A549 (cell line): Measurements from ENCODE around the gene TGFBRAP1. TPM values are rescaled to one million over a fixed set of nuclear protein-coding genes. Genes with fewer than 3 reads are reported as not detected.
A peak's percentile ranks its signal among the peaks of the same experiment; 100 is the strongest.

ENCODE experiments used
- ATAC-seq, 2 experiments: fragments of 200-7000 bp in 1 of 2; fragments of >200 bp in 1 of 2; cut with Nextera tagmentation in 1 of 2; cut with Tn5 transposase in 1 of 2; 3 replicates each; pipeline versions ENCODE4 v1.8.0 to v1.9.1; 2018 to 2020; ENCODE audit warnings: mild to moderate bottlenecking in 1 of 2, moderate library complexity in 1 of 2
- CTCF ChIA-PET: fragments of 300-600 bp; sonication (Branson Sonifier 250); formaldehyde crosslinking; extraction: SDS; loops from one replicate; lab custom pipeline; 2021; ENCODE audit warnings: antibody characterized with exemption, inconsistent platforms; lab: Yijun Ruan, JAX
- POLR2A ChIA-PET: fragments of 350-600 bp; formaldehyde crosslinking; extraction: SDS; loops from one replicate; lab custom pipeline; 2021; ENCODE audit warnings: antibody characterized with exemption, inconsistent platforms; lab: Yijun Ruan, JAX
- DNase-seq, 2 experiments: peaks; one replicate each; pipeline versions ENCODE4 v3.0.0 to v3.0.0-alpha.2; 2011 to 2016; ENCODE audit warnings: low read depth in 1 of 2, low spot score in 1 of 2
- FAIRE-seq: peaks from 2 replicates; lab custom pipeline; 2011; peaks lifted over from hg19 to GRCh38; lab: Jason Lieb, UNC
- H3K27ac ChIP-seq, 2 experiments: fragments of >200 bp; sonication (Bioruptor Twin); formaldehyde crosslinking; 3 replicates each; pipeline ENCODE4 v1.5.1; 2016 to 2017
- H3K4me1 ChIP-seq: fragments of >200 bp; sonication (Bioruptor Twin); formaldehyde crosslinking; 3 replicates; pipeline ENCODE4 v1.6.1; 2016
- H3K4me2 ChIP-seq: fragments of >200 bp; sonication (Bioruptor Twin); formaldehyde crosslinking; 3 replicates; pipeline ENCODE4 v1.6.1; 2016
- H3K4me3 ChIP-seq: fragments of >200 bp; sonication (Bioruptor Twin); formaldehyde crosslinking; 3 replicates; pipeline ENCODE4 v1.5.1; 2016
- H3K9me3 ChIP-seq: fragments of >200 bp; sonication (Bioruptor Twin); formaldehyde crosslinking; 3 replicates; pipeline ENCODE4 v1.6.1; 2016
- CHD4 ChIP-seq: fragments of 200-600 bp; sonication (generic); IDR thresholded peaks from 2 replicates; pipeline ENCODE4 v1.6.1; 2016; ENCODE audit warnings: antibody characterized with exemption, mild to moderate bottlenecking, borderline replicate concordance
- EHMT2 ChIP-seq: fragments of 200-600 bp; sonication (generic); IDR thresholded peaks from 2 replicates; pipeline ENCODE4 v1.6.1; 2016; ENCODE audit warnings: antibody characterized with exemption, low read depth, mild to moderate bottlenecking, moderate library complexity
- ESRRA ChIP-seq: fragments of 150-350 bp; IDR thresholded peaks from 2 replicates; pipeline ENCODE4 v1.6.1; 2014; ENCODE audit warnings: mild to moderate bottlenecking, low read length, borderline replicate concordance
- FOSL2 ChIP-seq, 2 experiments: fragments of 450-650 bp in 1 of 2; fragments of >200 bp in 1 of 2; sonication (Bioruptor Twin) in 1 of 2; formaldehyde crosslinking; IDR thresholded peaks; 2 replicates each; pipeline versions ENCODE4 v1.5.0 to v1.6.1; 2016 to 2020; ENCODE audit warnings: mild to moderate bottlenecking in 1 of 2, moderate library complexity in 1 of 2
- GATA3 ChIP-seq: IDR thresholded peaks from 2 replicates; pipeline ENCODE4 v1.6.1; 2012; ENCODE audit warnings: borderline replicate concordance
- HDAC2 ChIP-seq: fragments of 200-600 bp; sonication (generic); IDR thresholded peaks from 2 replicates; pipeline ENCODE4 v1.6.1; 2016
- HOXA7 ChIP-seq: fragments of 250-450 bp; sonication (Bioruptor Pico); IDR thresholded peaks from 2 replicates; pipeline ENCODE4 v1.5.0; 2020; ENCODE audit warnings: mild to moderate bottlenecking, moderate library complexity
- HOXB13 ChIP-seq: fragments of 250-450 bp; sonication (Bioruptor Pico); IDR thresholded peaks from 2 replicates; pipeline ENCODE4 v1.5.0; 2020; ENCODE audit warnings: low read depth, mild to moderate bottlenecking, moderate library complexity
- JUN ChIP-seq, 2 experiments: fragments of >200 bp; sonication (Bioruptor Twin); formaldehyde crosslinking; IDR thresholded peaks; 2 replicates in 1 of 2; 3 replicates in 1 of 2; pipeline ENCODE4 v1.6.1; 2016 to 2017
- KDM5A ChIP-seq: fragments of 200-600 bp; sonication (generic); IDR thresholded peaks from 2 replicates; pipeline ENCODE4 v1.6.1; 2016; ENCODE audit warnings: antibody characterized with exemption, mild to moderate bottlenecking
- MAZ ChIP-seq: fragments of 150-350 bp; IDR thresholded peaks from 2 replicates; pipeline ENCODE4 v1.6.1; 2014; ENCODE audit warnings: antibody characterized with exemption, low read depth, low read length, borderline replicate concordance
- NFE2L2 ChIP-seq: fragments of 150-350 bp; conservative IDR thresholded peaks from 2 replicates; pipeline ENCODE4 v1.6.1; 2014; ENCODE audit warnings: low read length
- POLR2A ChIP-seq: IDR thresholded peaks from 2 replicates; pipeline ENCODE4 v1.6.1; 2012; ENCODE audit warnings: mild to moderate bottlenecking, low read length
- RAD21 ChIP-seq, 2 experiments: fragments of >200 bp in 1 of 2; sonication (Bioruptor Twin) in 1 of 2; formaldehyde crosslinking in 1 of 2; IDR thresholded peaks in 1 of 2; conservative IDR thresholded peaks in 1 of 2; 2 replicates in 1 of 2; 3 replicates in 1 of 2; pipeline ENCODE4 v1.6.1; 2012 to 2018; ENCODE audit warnings: inconsistent platforms in 1 of 2
- RFX5 ChIP-seq: fragments of 450-650 bp; IDR thresholded peaks from 2 replicates; pipeline ENCODE4 v1.7.1; 2014; ENCODE audit warnings: antibody characterized with exemption, mild to moderate bottlenecking, moderate library complexity
- SREBF2 ChIP-seq: fragments of 450-650 bp; IDR thresholded peaks from 2 replicates; pipeline ENCODE4 v1.6.1; 2014; ENCODE audit warnings: mild to moderate bottlenecking, moderate library complexity
- TFCP2L1 ChIP-seq: fragments of 250-450 bp; sonication (Bioruptor Pico); IDR thresholded peaks from 2 replicates; pipeline ENCODE4 v1.5.0; 2021; ENCODE audit warnings: mild to moderate bottlenecking
- USF2 ChIP-seq: fragments of 450-650 bp; IDR thresholded peaks from 2 replicates; pipeline ENCODE4 v1.6.1; 2014; ENCODE audit warnings: antibody characterized with exemption
- ZC3H11A ChIP-seq: fragments of 450-650 bp; IDR thresholded peaks from 2 replicates; pipeline ENCODE4 v1.6.1; 2014; ENCODE audit warnings: antibody characterized with exemption, mild to moderate bottlenecking
- WGBS: methylation state at CpG from one replicate; pipeline ENCODE4 v1.1.6; 2017; ENCODE audit errors: missing lambda C conversion rate; 5-methylcytosine and 5-hydroxymethylcytosine counted together
- polyA plus RNA-seq, 4 experiments: library from polyadenylated mRNA; depleted of rRNA in 3 of 4; stranded (reverse); fragments of >200 nt; fragmentation: RNase III in 1 of 4; extraction: RNeasy Plus Mini Kit Qiagen cat#74134 plus additional on column Dnase treatment in 1 of 4; gene quantifications; 2 replicates in 3 of 4; 3 replicates in 1 of 4; pipeline ENCODE4 v1.2.3, GENCODE V29; 2011 to 2017
- TF ChIP-seq, protein P1 (sequence below): fragments of 250-450 bp; sonication (Bioruptor Pico); IDR thresholded peaks from 2 replicates; pipeline ENCODE4 v1.5.0; 2021; ENCODE audit warnings: mild to moderate bottlenecking, moderate library complexity, borderline replicate concordance

TGFBRAP1 gene
- polyA plus RNA-seq, 2 of the 4 experiments (the other 2 are of a cell fraction) = 9.0 to 13.7 TPM

DNA sequence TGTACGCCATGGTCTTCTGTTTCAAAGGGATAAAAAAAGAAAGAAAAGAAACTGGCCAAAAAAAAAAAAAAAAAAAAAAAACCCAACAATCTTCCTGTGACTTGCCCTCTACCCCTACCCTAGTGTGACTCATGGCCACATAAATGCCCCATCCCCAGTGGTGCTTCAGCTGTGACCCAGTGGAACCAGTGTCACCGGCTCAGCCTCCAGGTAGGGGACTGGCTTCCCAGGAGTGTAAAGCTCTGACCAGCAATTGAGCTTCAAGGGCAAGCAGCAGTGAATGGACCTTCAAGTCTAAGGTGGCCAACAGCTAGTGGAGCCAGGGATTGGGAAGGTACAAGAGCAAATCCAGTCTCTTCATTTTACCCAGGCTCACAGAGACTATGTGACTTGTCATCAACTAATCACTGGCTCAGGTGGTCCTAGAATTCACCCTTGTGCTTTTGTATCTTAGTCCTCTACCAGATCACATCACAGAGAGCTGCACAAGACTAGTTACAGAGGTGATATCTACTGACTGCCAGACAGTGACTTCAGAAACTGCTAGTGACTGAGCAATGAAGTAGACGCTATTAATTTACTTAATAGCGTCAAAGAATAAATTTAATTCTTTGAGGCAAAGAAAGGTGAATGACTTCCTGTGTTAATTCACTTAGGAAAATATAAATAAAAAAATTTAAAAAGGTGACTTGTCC, 1.3 kb upstream of the TGFBRAP1 start:
- H3K4me2 ChIP-seq = peak overlapping the region; percentile 71
- peak overlapping the region; percentile 98 to 99; a peak in 4 of 6 replicates for H3K27ac ChIP-seq
- 96% methylated on average over 4 of the region's 4 CpGs for WGBS
- CTCF ChIA-PET = interaction anchor here (1.6 kb wide), 1 partner anchor 12 kb away, joined by 5 read pairs; no protein-coding TSS in a partner anchor
- peak overlapping the region; percentile 80; the same call in 1 of the 3 replicates for H3K4me3 ChIP-seq
- DNase-seq (no peak), ATAC-seq (no peak), FAIRE-seq (no peak)
- TF ChIP-seq USF2 (no peak), POLR2A (no peak), ZC3H11A (no peak), RFX5 (no peak), SREBF2 (no peak), HOXB13 (CRISPR knock-in tag) (no peak), CHD4 (no peak), TFCP2L1 (no peak), JUN (IDR thresholded peaks at IDR 0.05) (no peak), HOXA7 (no peak), RAD21 (conservative IDR thresholded peaks at IDR 0.05 in 1 of 2, IDR thresholded peaks at IDR 0.05 in 1 of 2) (no peak), HDAC2 (no peak), MAZ (no peak), ESRRA (no peak), FOSL2 (IDR thresholded peaks at IDR 0.05) (no peak), FOSL2 (CRISPR knock-in tag; IDR thresholded peaks at IDR 0.05) (no peak), NFE2L2 (no peak), EHMT2 (no peak), GATA3 (no peak), KDM5A (no peak)
- TF ChIP-seq, protein P1, sequence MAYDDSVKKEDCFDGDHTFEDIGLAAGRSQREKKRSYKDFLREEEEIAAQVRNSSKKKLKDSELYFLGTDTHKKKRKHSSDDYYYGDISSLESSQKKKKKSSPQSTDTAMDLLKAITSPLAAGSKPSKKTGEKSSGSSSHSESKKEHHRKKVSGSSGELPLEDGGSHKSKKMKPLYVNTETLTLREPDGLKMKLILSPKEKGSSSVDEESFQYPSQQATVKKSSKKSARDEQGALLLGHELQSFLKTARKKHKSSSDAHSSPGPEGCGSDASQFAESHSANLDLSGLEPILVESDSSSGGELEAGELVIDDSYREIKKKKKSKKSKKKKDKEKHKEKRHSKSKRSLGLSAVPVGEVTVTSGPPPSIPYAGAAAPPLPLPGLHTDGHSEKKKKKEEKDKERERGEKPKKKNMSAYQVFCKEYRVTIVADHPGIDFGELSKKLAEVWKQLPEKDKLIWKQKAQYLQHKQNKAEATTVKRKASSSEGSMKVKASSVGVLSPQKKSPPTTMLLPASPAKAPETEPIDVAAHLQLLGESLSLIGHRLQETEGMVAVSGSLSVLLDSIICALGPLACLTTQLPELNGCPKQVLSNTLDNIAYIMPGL = no peak
- peaks cover 17% of the 10 kb centered on the region; the same call in 2 of the 3 replicates for H3K4me1 ChIP-seq
- POLR2A ChIA-PET = interaction anchor here (0.5 kb wide), 1 partner anchor 29 kb away, joined by 4 read pairs; no protein-coding TSS in a partner anchor
- H3K9me3 ChIP-seq = no peaks in the 10 kb centered on the region

- TF ChIP-seq EHMT2 (no peak), NFE2L2 (no peak), RFX5 (no peak)
- TF ChIP-seq, all 56 proteins: peak for 0
- CTCF ChIA-PET = interaction anchor here (1.6 kb wide), 1 partner anchor 11 kb away, joined by 5 read pairs; no protein-coding TSS in a partner anchor
- Histone ChIP-seq H3K9me3 (no peaks in the 10 kb centered on the region), H3K4me2 (peak overlapping the region; percentile 71), H3K27ac (peak overlapping the region; percentile 98 to 99), H3K4me1 (peaks cover 22% of the 10 kb centered on the region; the same call in 2 of the 3 replicates), H3K4me3 (peak overlapping the region; percentile 80)
- DNase-seq (peak in 1 of 2 experiments; percentile 8), FAIRE-seq (no peak), ATAC-seq (peak; percentile 43 to 46; a peak in 4 of 6 replicates)
- WGBS = 2% methylated on average over 6 of the region's 17 CpGs
- POLR2A ChIA-PET = interaction anchor here (1.0 to 1.9 kb wide), 2 partner anchors 8 to 62 kb away, joined by 4 to 5 read pairs; partner anchors contain the start of gene C2orf49
Observed at GRCh38 chr2:105329197-105329554, 359 bp downstream of the TGFBRAP1 start.
